Esophagus muscularis mucosa (tissue), 4 donors: ENCODE data around the gene NISCH.

Experiments used
- CTCF ChIP-seq, 3 experiments: fragments of 200-600 bp in 2 of 3; fragments of 450-650 bp in 1 of 3; sonication (generic) in 2 of 3; IDR thresholded peaks; one replicate each; pipeline ENCODE4 v1.5.1; 2017 to 2019; ENCODE audit warnings: antibody characterized with exemption in 3 of 3, mild to moderate bottlenecking in 2 of 3, moderate library complexity in 1 of 3
- EP300 ChIP-seq: sonication (generic); formaldehyde crosslinking; IDR thresholded peaks from one replicate; pipeline ENCODE4 v1.6.1; 2017; ENCODE audit warnings: antibody characterized with exemption
- POLR2A ChIP-seq: fragments of 450-650 bp; IDR thresholded peaks from one replicate; pipeline ENCODE4 v1.6.1; 2017; ENCODE audit warnings: antibody characterized with exemption, moderate library complexity, mild to moderate bottlenecking, low read depth
- POLR2AphosphoS5 ChIP-seq, 2 donors: sonication (generic); formaldehyde crosslinking; IDR thresholded peaks; one replicate each; pipeline ENCODE4 v1.6.1; 2017; ENCODE audit warnings: antibody characterized with exemption in 2 of 2

GRCh38 chr3:52463416-52463815 is 8.0 kb downstream of the NISCH start:
- no peak for TF ChIP-seq CTCF (IDR thresholded peaks at IDR 0.05)
- TF ChIP-seq POLR2A: no peak
- TF ChIP-seq EP300: no peak
- TF ChIP-seq POLR2AphosphoS5 (IDR thresholded peaks at IDR 0.05): no peak
